ENCODE data around the gene NTM.

NTM gene

GRCh38 chr11:131723088-131723487 is 352.7 kb downstream of the NTM start:
- no peak overlapping the region for H2AFZ ChIP-seq (ENCODE audit: low read depth, low read length)
- H3K79me1 ChIP-seq (replicated peaks; ENCODE audit: low read length, poor library complexity, severe bottlenecking), result no peaks in the 10 kb centered on the region
- H2BK15ac ChIP-seq (ENCODE audit: low read depth, poor library complexity, severe bottlenecking), result no peak overlapping the region
- DNase-seq, result no peak
- no peak overlapping the region for H3K27ac ChIP-seq (ENCODE audit: low read length, poor library complexity, severe bottlenecking)
- no peak overlapping the region for H2BK5ac ChIP-seq (ENCODE audit: low read depth, low read length, poor library complexity, severe bottlenecking)
- H3K4me1 ChIP-seq (ENCODE audit: control insufficient read depth, insufficient read depth, low read depth, low read length), result no peaks in the 10 kb centered on the region
- H3K23ac ChIP-seq (ENCODE audit: low read length in 2 of 2), result no peak overlapping the region
- peaks cover 19 to 23% of the 10 kb centered on the region in 2 experiments for H3K27me3 ChIP-seq (ENCODE audit: control insufficient read depth in 1 of 2, insufficient read depth in 1 of 2, low read length in 2 of 2)
- whole genome bisulfite sequencing, result 96% methylated on average over 7 of the region's 8 CpGs
- no peak overlapping the region for H2AK5ac ChIP-seq (ENCODE audit: low read length, severe bottlenecking)
- H2BK120ac ChIP-seq (ENCODE audit: low read depth, low read length), result no peak overlapping the region
- H3K9me3 ChIP-seq (ENCODE audit: control insufficient read depth, low read length), result no peaks in the 10 kb centered on the region
- H2BK12ac ChIP-seq (ENCODE audit: low read length in 2 of 2), result no peak overlapping the region
- no peak overlapping the region for H3K18ac ChIP-seq (ENCODE audit: low read depth in 1 of 2, low read length in 2 of 2)
- no peaks in the 10 kb centered on the region for H3K36me3 ChIP-seq (ENCODE audit: control insufficient read depth in 1 of 2, insufficient read depth in 2 of 2, low read depth in 1 of 2, low read length in 2 of 2)
- H3K14ac ChIP-seq (ENCODE audit: low read length in 2 of 2), result no peak overlapping the region
- no peak overlapping the region for H3K4me2 ChIP-seq (ENCODE audit: low read length, poor library complexity, severe bottlenecking)
- no peak overlapping the region for H4K8ac ChIP-seq (ENCODE audit: low read length)
- no peak overlapping the region for H4K91ac ChIP-seq (ENCODE audit: low read length)
- H3K9ac ChIP-seq (ENCODE audit: low read length), result no peak overlapping the region
- H3K4me3 ChIP-seq (ENCODE audit: insufficient read depth in 1 of 2, low read depth in 1 of 2, low read length in 2 of 2), result no peak overlapping the region
- H3K4ac ChIP-seq (ENCODE audit: low read depth in 1 of 2, low read length in 2 of 2), result no peak overlapping the region

DNA sequence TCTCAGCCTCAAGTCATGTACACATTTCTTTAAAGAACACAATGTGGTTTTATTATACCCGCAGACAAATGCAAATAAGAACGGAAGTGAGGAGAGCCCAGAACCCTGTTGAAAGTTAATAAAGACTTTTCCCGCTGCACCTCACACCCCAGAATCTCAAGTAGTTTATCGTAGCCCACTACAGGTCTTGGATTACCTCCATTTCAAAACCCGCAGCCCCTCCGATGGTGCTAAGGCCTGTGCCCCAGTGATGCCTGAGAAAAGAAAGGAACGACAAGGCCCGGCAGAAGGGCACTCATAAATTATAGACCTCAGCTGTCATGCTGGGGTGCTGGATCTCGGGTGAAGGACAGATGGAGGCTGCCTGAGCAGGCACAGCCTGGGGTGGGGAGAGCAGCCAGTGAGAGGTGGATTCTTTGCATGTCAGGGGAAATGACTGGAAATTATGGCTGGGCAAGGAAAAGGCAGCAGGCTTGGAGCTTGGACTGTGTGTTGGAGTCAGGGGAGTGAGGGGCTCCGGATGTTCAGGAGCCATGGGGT is 354.1 kb downstream of the NTM start:
- no peak overlapping the region for H4K8ac ChIP-seq (ENCODE audit: low read length)
- H2BK15ac ChIP-seq (ENCODE audit: low read depth, poor library complexity, severe bottlenecking), result peak overlapping the region; percentile 33
- H3K79me1 ChIP-seq (replicated peaks; ENCODE audit: low read length, poor library complexity, severe bottlenecking), result no peaks in the 10 kb centered on the region
- no peak overlapping the region for H3K18ac ChIP-seq (ENCODE audit: low read depth in 1 of 2, low read length in 2 of 2)
- H2BK120ac ChIP-seq (ENCODE audit: low read depth, low read length), result no peak overlapping the region
- no peak for DNase-seq
- no peak overlapping the region for H3K14ac ChIP-seq (ENCODE audit: low read length in 2 of 2)
- 86% methylated on average over 10 of the region's 10 CpGs for WGBS
- H2AFZ ChIP-seq (ENCODE audit: low read depth, low read length), result no peak overlapping the region
- H3K4me3 ChIP-seq (ENCODE audit: insufficient read depth in 1 of 2, low read depth in 1 of 2, low read length in 2 of 2), result no peak overlapping the region
- H2AK5ac ChIP-seq (ENCODE audit: low read length, severe bottlenecking), result no peak overlapping the region
- peaks cover 10 to 21% of the 10 kb centered on the region in 2 experiments for H3K27me3 ChIP-seq (ENCODE audit: control insufficient read depth in 1 of 2, insufficient read depth in 1 of 2, low read length in 2 of 2)
- no peak overlapping the region for H2BK5ac ChIP-seq (ENCODE audit: low read depth, low read length, poor library complexity, severe bottlenecking)
- no peak overlapping the region for H3K23ac ChIP-seq (ENCODE audit: low read length in 2 of 2)
- no peaks in the 10 kb centered on the region for H3K36me3 ChIP-seq (ENCODE audit: control insufficient read depth in 1 of 2, insufficient read depth in 2 of 2, low read depth in 1 of 2, low read length in 2 of 2)
- no peak overlapping the region for H3K4ac ChIP-seq (ENCODE audit: low read depth in 1 of 2, low read length in 2 of 2)
- H3K4me1 ChIP-seq (ENCODE audit: control insufficient read depth, insufficient read depth, low read depth, low read length), result no peaks in the 10 kb centered on the region
- H3K9me3 ChIP-seq (ENCODE audit: control insufficient read depth, low read length), result no peaks in the 10 kb centered on the region
- H3K4me2 ChIP-seq (ENCODE audit: low read length, poor library complexity, severe bottlenecking), result no peak overlapping the region
- no peak overlapping the region for H3K27ac ChIP-seq (ENCODE audit: low read length, poor library complexity, severe bottlenecking)
- no peak overlapping the region for H2BK12ac ChIP-seq (ENCODE audit: low read length in 2 of 2)
- no peak overlapping the region for H3K9ac ChIP-seq (ENCODE audit: low read length)
- H4K91ac ChIP-seq (ENCODE audit: low read length), result no peak overlapping the region

- peaks cover 3 to 9% of the 10 kb centered on the region in 2 experiments for H3K27me3 ChIP-seq (ENCODE audit: control insufficient read depth in 1 of 2, insufficient read depth in 1 of 2, low read length in 2 of 2)
- no peak overlapping the region for H3K4ac ChIP-seq (ENCODE audit: low read depth in 1 of 2, low read length in 2 of 2)
- no peak overlapping the region for H3K23ac ChIP-seq (ENCODE audit: low read length in 2 of 2)
- H2BK15ac ChIP-seq (ENCODE audit: low read depth, poor library complexity, severe bottlenecking), result no peak overlapping the region
- no peak overlapping the region for H3K18ac ChIP-seq (ENCODE audit: low read depth in 1 of 2, low read length in 2 of 2)
- H3K79me1 ChIP-seq (replicated peaks; ENCODE audit: low read length, poor library complexity, severe bottlenecking), result no peaks in the 10 kb centered on the region
- no peak overlapping the region for H2AK5ac ChIP-seq (ENCODE audit: low read length, severe bottlenecking)
- WGBS, result 44% methylated on average over 4 of the region's 4 CpGs
- DNase-seq, result no peak
- no peak overlapping the region for H2AFZ ChIP-seq (ENCODE audit: low read depth, low read length)
- no peak overlapping the region for H3K14ac ChIP-seq (ENCODE audit: low read length in 2 of 2)
- H2BK120ac ChIP-seq (ENCODE audit: low read depth, low read length), result no peak overlapping the region
- H2BK12ac ChIP-seq (ENCODE audit: low read length in 2 of 2), result no peak overlapping the region
- no peaks in the 10 kb centered on the region for H3K4me1 ChIP-seq (ENCODE audit: control insufficient read depth, insufficient read depth, low read depth, low read length)
- H3K9me3 ChIP-seq (ENCODE audit: control insufficient read depth, low read length), result no peaks in the 10 kb centered on the region
- H4K91ac ChIP-seq (ENCODE audit: low read length), result no peak overlapping the region
- no peak overlapping the region for H3K9ac ChIP-seq (ENCODE audit: low read length)
- no peaks in the 10 kb centered on the region for H3K36me3 ChIP-seq (ENCODE audit: control insufficient read depth in 1 of 2, insufficient read depth in 2 of 2, low read depth in 1 of 2, low read length in 2 of 2)
- no peak overlapping the region for H3K4me2 ChIP-seq (ENCODE audit: low read length, poor library complexity, severe bottlenecking)
- no peak overlapping the region for H4K8ac ChIP-seq (ENCODE audit: low read length)
- H2BK5ac ChIP-seq (ENCODE audit: low read depth, low read length, poor library complexity, severe bottlenecking), result no peak overlapping the region
- H3K27ac ChIP-seq (ENCODE audit: low read length, poor library complexity, severe bottlenecking), result no peak overlapping the region
- no peak overlapping the region for H3K4me3 ChIP-seq (ENCODE audit: insufficient read depth in 1 of 2, low read depth in 1 of 2, low read length in 2 of 2)
These were observed 364.5 kb downstream of the NTM start for GRCh38 chr11:131734871-131735270.

- H3K18ac ChIP-seq (ENCODE audit: low read depth in 1 of 2, low read length in 2 of 2), result no peak overlapping the region
- H3K4ac ChIP-seq (ENCODE audit: low read depth in 1 of 2, low read length in 2 of 2), result no peak overlapping the region
- no peak overlapping the region for H2AK5ac ChIP-seq (ENCODE audit: low read length, severe bottlenecking)
- no peak overlapping the region for H2BK120ac ChIP-seq (ENCODE audit: low read depth, low read length)
- no peak overlapping the region for H4K91ac ChIP-seq (ENCODE audit: low read length)
- no peak overlapping the region for H3K14ac ChIP-seq (ENCODE audit: low read length in 2 of 2)
- peaks cover 3 to 9% of the 10 kb centered on the region in 2 experiments for H3K27me3 ChIP-seq (ENCODE audit: control insufficient read depth in 1 of 2, insufficient read depth in 1 of 2, low read length in 2 of 2)
- H2BK12ac ChIP-seq (ENCODE audit: low read length in 2 of 2), result no peak overlapping the region
- H3K9ac ChIP-seq (ENCODE audit: low read length), result no peak overlapping the region
- H3K4me2 ChIP-seq (ENCODE audit: low read length, poor library complexity, severe bottlenecking), result no peak overlapping the region
- no peaks in the 10 kb centered on the region for H3K36me3 ChIP-seq (ENCODE audit: control insufficient read depth in 1 of 2, insufficient read depth in 2 of 2, low read depth in 1 of 2, low read length in 2 of 2)
- no peak for DNase-seq
- no peak overlapping the region for H4K8ac ChIP-seq (ENCODE audit: low read length)
- H2AFZ ChIP-seq (ENCODE audit: low read depth, low read length), result no peak overlapping the region
- WGBS, result no CpG with 5 or more reads among the region's 7 CpGs
- H3K4me1 ChIP-seq (ENCODE audit: control insufficient read depth, insufficient read depth, low read depth, low read length), result no peaks in the 10 kb centered on the region
- no peak overlapping the region for H3K4me3 ChIP-seq (ENCODE audit: insufficient read depth in 1 of 2, low read depth in 1 of 2, low read length in 2 of 2)
- H2BK15ac ChIP-seq (ENCODE audit: low read depth, poor library complexity, severe bottlenecking), result no peak overlapping the region
- no peaks in the 10 kb centered on the region for H3K79me1 ChIP-seq (replicated peaks; ENCODE audit: low read length, poor library complexity, severe bottlenecking)
- H2BK5ac ChIP-seq (ENCODE audit: low read depth, low read length, poor library complexity, severe bottlenecking), result no peak overlapping the region
- H3K27ac ChIP-seq (ENCODE audit: low read length, poor library complexity, severe bottlenecking), result no peak overlapping the region
- no peaks in the 10 kb centered on the region for H3K9me3 ChIP-seq (ENCODE audit: control insufficient read depth, low read length)
- no peak overlapping the region for H3K23ac ChIP-seq (ENCODE audit: low read length in 2 of 2)
These were observed 366.9 kb downstream of the NTM start for GRCh38 chr11:131737357-131737756.

Measured in mesenchymal stem cell (in vitro differentiated cells and primary cell).